C4-2B (cell line): ENCODE measurements around the gene FXR2.
"Not testable (repeated sequence)": the region's sequence is repeated elsewhere in the genome, so short reads cannot be mapped to it uniquely, and the experiment has no call there.

ENCODE experiments used
- H3K27ac ChIP-seq: fragments of 450-650 bp; 2 replicates; pipeline ENCODE4 v1.5.1; 2017
- CTCF ChIP-seq: fragments of 450-650 bp; conservative IDR thresholded peaks from 2 replicates; pipeline ENCODE4 v1.5.1; 2017; ENCODE audit warnings: mild to moderate bottlenecking
- ZFX ChIP-seq: fragments of 450-650 bp; IDR thresholded peaks from 2 replicates; pipeline ENCODE4 v1.6.1; 2017

The FXR2 gene

GRCh38 chr17:7651097-7651664 lies 36.5 kb upstream of the FXR2 start:
- H3K27ac ChIP-seq: no peak overlapping the region
- TF ChIP-seq ZFX: no peak
- no peak for TF ChIP-seq CTCF

- TF ChIP-seq CTCF (no peak), ZFX (no peak)
- no peak within 1 kb of the TSS for H3K27ac ChIP-seq
These were observed 35.9 kb upstream of the FXR2 start, which contains the start of gene ATP1B2 for GRCh38 chr17:7650509-7651096. Gene ATP1B2 (plus strand): TSS chr17:7650926. CDS start chr17:7651519, 593 bp downstream.

- no peak for TF ChIP-seq ZFX
- TF ChIP-seq CTCF: no peak
- no peak overlapping the region for H3K27ac ChIP-seq
These were observed 32.3 kb upstream of the FXR2 start for GRCh38 chr17:7647018-7647417.

- no peak for TF ChIP-seq CTCF
- TF ChIP-seq ZFX: no peak
- no peak overlapping the region for H3K27ac ChIP-seq
These were observed 31.8 kb upstream of the FXR2 start for GRCh38 chr17:7646457-7646856.

GRCh38 chr17:7644775-7645174 lies 30.1 kb upstream of the FXR2 start:
- H3K27ac ChIP-seq: no peak overlapping the region
- TF ChIP-seq CTCF: no peak
- no peak for TF ChIP-seq ZFX

GRCh38 chr17:7641635-7642034 lies 26.9 kb upstream of the FXR2 start:
- H3K27ac ChIP-seq: not testable (repeated sequence)

GRCh38 chr17:7640783-7641182 lies 26.1 kb upstream of the FXR2 start:
- TF ChIP-seq ZFX: no peak
- TF ChIP-seq CTCF: no peak
- no peak overlapping the region for H3K27ac ChIP-seq

- no peak for TF ChIP-seq CTCF
- no peak for TF ChIP-seq ZFX
- H3K27ac ChIP-seq: no peak overlapping the region
These were observed 21.5 kb upstream of the FXR2 start for GRCh38 chr17:7636163-7636562.
